ENCODE data around the gene CTSF. TPM values are rescaled to one million over a fixed set of nuclear protein-coding genes. Genes with fewer than 3 reads are reported as not detected.

CTSF gene
- total RNA-seq, 1 experiment from 2014 or later: 3.7 TPM

GRCh38 chr11:66566221-66566620 lies 2.2 kb downstream of the CTSF start:
- H3K4me3 ChIP-seq (ENCODE audit: low read depth, low read length, poor library complexity, severe bottlenecking): no peak overlapping the region
- intact Hi-C loops (cut with micrococcal nuclease; ENCODE audit: unreplicated experiment): no loop called here
- POLR2A ChIA-PET (ENCODE audit: low non-redundant PET): no interaction called here
- peaks cover 5% of the 10 kb centered on the region for H3K4me1 ChIP-seq (ENCODE audit: insufficient read depth, low read length, poor library complexity, severe bottlenecking)
- DNase-seq (ENCODE audit: low spot score): no peak
- CTCF ChIA-PET: interaction anchor here (0.6 kb wide), 1 partner anchor 152 kb away, joined by 3 read pairs; no protein-coding TSS in a partner anchor
- no peak overlapping the region for H3K27ac ChIP-seq (ENCODE audit: low read depth, low read length, poor library complexity, severe bottlenecking)
- BruUV-seq (replicated peaks): no TSS peak
- H3K36me3 ChIP-seq (ENCODE audit: insufficient read depth, low read length, poor library complexity, severe bottlenecking): no peaks in the 10 kb centered on the region
- H3K9me3 ChIP-seq (ENCODE audit: low read depth, low read length, poor library complexity, severe bottlenecking): no peaks in the 10 kb centered on the region
- H3K27me3 ChIP-seq (replicated peaks; ENCODE audit: insufficient read depth, low read depth, low read length, poor library complexity): no peaks in the 10 kb centered on the region
- no peak for TF ChIP-seq CTCF (conservative IDR thresholded peaks at IDR 0.05; ENCODE audit: low read depth, low read length)

GRCh38 chr11:66564984-66565383 lies 3.4 kb downstream of the CTSF start:
- Histone ChIP-seq H3K9me3 (ENCODE audit: low read depth, low read length, poor library complexity, severe bottlenecking) (no peaks in the 10 kb centered on the region), H3K27me3 (replicated peaks; ENCODE audit: insufficient read depth, low read depth, low read length, poor library complexity) (no peaks in the 10 kb centered on the region), H3K36me3 (ENCODE audit: insufficient read depth, low read length, poor library complexity, severe bottlenecking) (no peaks in the 10 kb centered on the region), H3K27ac (ENCODE audit: low read depth, low read length, poor library complexity, severe bottlenecking) (no peak overlapping the region), H3K4me1 (ENCODE audit: insufficient read depth, low read length, poor library complexity, severe bottlenecking) (peaks cover 5% of the 10 kb centered on the region), H3K4me3 (ENCODE audit: low read depth, low read length, poor library complexity, severe bottlenecking) (no peak overlapping the region)
- BruUV-seq (replicated peaks): no TSS peak
- DNase-seq (ENCODE audit: low spot score): no peak
- intact Hi-C loops (cut with micrococcal nuclease; ENCODE audit: unreplicated experiment): no loop called here
- ChIA-PET POLR2A (ENCODE audit: low non-redundant PET) (no interaction called here), CTCF (no interaction called here)
- no peak for TF ChIP-seq CTCF (conservative IDR thresholded peaks at IDR 0.05; ENCODE audit: low read depth, low read length)
- TF ChIP-seq EZH2 (IDR thresholded peaks at IDR 0.05; ENCODE audit: borderline replicate concordance, low read depth, low read length, poor library complexity, severe bottlenecking): no peak

GRCh38 chr11:66564538-66564937 lies 3.9 kb downstream of the CTSF start:
- no peak for DNase-seq (ENCODE audit: low spot score)
- intact Hi-C loops (cut with micrococcal nuclease; ENCODE audit: unreplicated experiment): no loop called here
- no peaks in the 10 kb centered on the region for H3K9me3 ChIP-seq (ENCODE audit: low read depth, low read length, poor library complexity, severe bottlenecking)
- no TSS peak for BruUV-seq (replicated peaks)
- POLR2A ChIA-PET (ENCODE audit: low non-redundant PET): no interaction called here
- no peak for TF ChIP-seq EZH2 (IDR thresholded peaks at IDR 0.05; ENCODE audit: borderline replicate concordance, low read depth, low read length, poor library complexity, severe bottlenecking)
- TF ChIP-seq CTCF (conservative IDR thresholded peaks at IDR 0.05; ENCODE audit: low read depth, low read length): no peak
- H3K36me3 ChIP-seq (ENCODE audit: insufficient read depth, low read length, poor library complexity, severe bottlenecking): no peaks in the 10 kb centered on the region
- no peak overlapping the region for H3K4me3 ChIP-seq (ENCODE audit: low read depth, low read length, poor library complexity, severe bottlenecking)
- H3K4me1 ChIP-seq (ENCODE audit: insufficient read depth, low read length, poor library complexity, severe bottlenecking): peaks cover 5% of the 10 kb centered on the region
- CTCF ChIA-PET: no interaction called here
- H3K27me3 ChIP-seq (replicated peaks; ENCODE audit: insufficient read depth, low read depth, low read length, poor library complexity): no peaks in the 10 kb centered on the region
- H3K27ac ChIP-seq (ENCODE audit: low read depth, low read length, poor library complexity, severe bottlenecking): no peak overlapping the region
